SW480 (cell line): ENCODE measurements around the gene ISCA2.
"Not testable (repeated sequence)": the region's sequence is repeated elsewhere in the genome, so short reads cannot be mapped to it uniquely, and the experiment has no call there.

Experiments used
- DNase-seq: peaks from one replicate; pipeline ENCODE4 v3.0.0-alpha.2; 2016; ENCODE audit warnings: low spot score

Gene ISCA2

GRCh38 chr14:74493343-74494261 is at the start of gene ISCA2:
Gene ISCA2, plus strand, starts transcription at chr14:74493765. Its CDS starts 10 bp downstream, at chr14:74493775.
- peak; percentile 100 for DNase-seq

GRCh38 chr14:74444866-74445265 is 48.7 kb upstream of the ISCA2 start:
- peak; percentile 72 for DNase-seq

GRCh38 chr14:74454397-74454796 is 39.2 kb upstream of the ISCA2 start:
- not testable (repeated sequence) for DNase-seq

GRCh38 chr14:74456684-74457564 is 36.6 kb upstream of the ISCA2 start:
- no peak for DNase-seq

GRCh38 chr14:74457565-74457895 is 36.0 kb upstream of the ISCA2 start:
- DNase-seq = no peak

GRCh38 chr14:74459289-74459946 is 34.1 kb upstream of the ISCA2 start:
- DNase-seq = peak; percentile 47

GRCh38 chr14:74459976-74460375 is 33.6 kb upstream of the ISCA2 start:
- DNase-seq = no peak

GRCh38 chr14:74462993-74463392 is 30.6 kb upstream of the ISCA2 start:
- DNase-seq = no peak

GRCh38 chr14:74463697-74464096 is 29.9 kb upstream of the ISCA2 start:
- DNase-seq = no peak

- no peak for DNase-seq
Measured at GRCh38 chr14:74464785-74465184, 28.8 kb upstream of the ISCA2 start.

GRCh38 chr14:74465335-74465734 is 28.2 kb upstream of the ISCA2 start:
- no peak for DNase-seq

- no peak for DNase-seq
Measured at GRCh38 chr14:74468513-74468912, 25.1 kb upstream of the ISCA2 start.

GRCh38 chr14:74469548-74470518 is 23.7 kb upstream of the ISCA2 start:
- no peak for DNase-seq

- DNase-seq = no peak
Measured at GRCh38 chr14:74472601-74473000, 21.0 kb upstream of the ISCA2 start.

GRCh38 chr14:74474376-74474775 is 19.2 kb upstream of the ISCA2 start:
- no peak for DNase-seq

- DNase-seq = no peak
Measured at GRCh38 chr14:74475678-74476077, 17.9 kb upstream of the ISCA2 start.

GRCh38 chr14:74476107-74476506 is 17.5 kb upstream of the ISCA2 start:
- no peak for DNase-seq

GRCh38 chr14:74476607-74477006 is 17.0 kb upstream of the ISCA2 start:
- no peak for DNase-seq

GRCh38 chr14:74478996-74479635 is 14.4 kb upstream of the ISCA2 start:
- DNase-seq = peak; percentile 51

- DNase-seq = no peak
Measured at GRCh38 chr14:74480046-74480445, 13.5 kb upstream of the ISCA2 start.

GRCh38 chr14:74482571-74482970 is 11.0 kb upstream of the ISCA2 start:
- no peak for DNase-seq
